ENCODE results near the gene TOX2. TPM values are rescaled to one million over a fixed set of nuclear protein-coding genes. Genes with fewer than 3 reads are reported as not detected.

TOX2 gene
- total RNA-seq, 1 donor from 2014 or later, result 2.8 TPM

GRCh38 chr20:44083220-44083933, 168.7 kb downstream of the TOX2 start:
- no peaks in the 10 kb centered on the region for H3K4me1 Mint-ChIP-seq (ENCODE audit: low read depth)
- H3K36me3 Mint-ChIP-seq (ENCODE audit: insufficient read depth), result no peaks in the 10 kb centered on the region
- no peak for DNase-seq (ENCODE audit: low spot score, unreplicated experiment)
- no peak for TF ChIP-seq CTCF (IDR thresholded peaks at IDR 0.05; ENCODE audit: unreplicated experiment)
- H3K27me3 Mint-ChIP-seq, result peaks cover under 1% of the 10 kb centered on the region
- no peak overlapping the region for H3K27ac Mint-ChIP-seq
- H3K9me3 Mint-ChIP-seq (ENCODE audit: low read depth), result no peaks in the 10 kb centered on the region
- no peak overlapping the region for H3K4me3 Mint-ChIP-seq (ENCODE audit: low read depth)

- no peaks in the 10 kb centered on the region for H3K27me3 Mint-ChIP-seq
- DNase-seq (ENCODE audit: low spot score, unreplicated experiment), result no peak
- no peaks in the 10 kb centered on the region for H3K9me3 Mint-ChIP-seq (ENCODE audit: low read depth)
- no peak overlapping the region for H3K27ac Mint-ChIP-seq
- no peaks in the 10 kb centered on the region for H3K4me1 Mint-ChIP-seq (ENCODE audit: low read depth)
- TF ChIP-seq CTCF (IDR thresholded peaks at IDR 0.05; ENCODE audit: unreplicated experiment), result no peak
- H3K4me3 Mint-ChIP-seq (ENCODE audit: low read depth), result no peak overlapping the region
- no peaks in the 10 kb centered on the region for H3K36me3 Mint-ChIP-seq (ENCODE audit: insufficient read depth)
Measured at GRCh38 chr20:44084439-44084838, 169.8 kb downstream of the TOX2 start.

GRCh38 chr20:44084891-44085290, 170.2 kb downstream of the TOX2 start:
- Mint-ChIP-seq H3K4me1 (ENCODE audit: low read depth) (no peaks in the 10 kb centered on the region), H3K4me3 (ENCODE audit: low read depth) (no peak overlapping the region), H3K27ac (no peak overlapping the region), H3K9me3 (ENCODE audit: low read depth) (no peaks in the 10 kb centered on the region), H3K36me3 (ENCODE audit: insufficient read depth) (no peaks in the 10 kb centered on the region), H3K27me3 (no peaks in the 10 kb centered on the region)
- TF ChIP-seq CTCF (IDR thresholded peaks at IDR 0.05; ENCODE audit: unreplicated experiment), result no peak
- DNase-seq (ENCODE audit: low spot score, unreplicated experiment), result no peak

GRCh38 chr20:44085616-44086434, 171.2 kb downstream of the TOX2 start:
- Mint-ChIP-seq H3K27me3 (no peaks in the 10 kb centered on the region), H3K4me1 (ENCODE audit: low read depth) (no peaks in the 10 kb centered on the region), H3K9me3 (ENCODE audit: low read depth) (no peaks in the 10 kb centered on the region), H3K36me3 (ENCODE audit: insufficient read depth) (no peaks in the 10 kb centered on the region), H3K27ac (no peak overlapping the region), H3K4me3 (ENCODE audit: low read depth) (no peak overlapping the region)
- DNase-seq (ENCODE audit: low spot score, unreplicated experiment), result no peak
- TF ChIP-seq CTCF (IDR thresholded peaks at IDR 0.05; ENCODE audit: unreplicated experiment), result no peak

- no peak for DNase-seq (ENCODE audit: low spot score, unreplicated experiment)
- no peak overlapping the region for H3K27ac Mint-ChIP-seq
- no peaks in the 10 kb centered on the region for H3K9me3 Mint-ChIP-seq (ENCODE audit: low read depth)
- no peak overlapping the region for H3K4me3 Mint-ChIP-seq (ENCODE audit: low read depth)
- no peak for TF ChIP-seq CTCF (IDR thresholded peaks at IDR 0.05; ENCODE audit: unreplicated experiment)
- H3K36me3 Mint-ChIP-seq (ENCODE audit: insufficient read depth), result no peaks in the 10 kb centered on the region
- H3K4me1 Mint-ChIP-seq (ENCODE audit: low read depth), result no peaks in the 10 kb centered on the region
- no peaks in the 10 kb centered on the region for H3K27me3 Mint-ChIP-seq
Measured at GRCh38 chr20:44087051-44087856, 172.6 kb downstream of the TOX2 start.

Measured in progenitor cell of endocrine pancreas (in vitro differentiated cells).